ENCODE results near the gene LHX5.

DNA sequence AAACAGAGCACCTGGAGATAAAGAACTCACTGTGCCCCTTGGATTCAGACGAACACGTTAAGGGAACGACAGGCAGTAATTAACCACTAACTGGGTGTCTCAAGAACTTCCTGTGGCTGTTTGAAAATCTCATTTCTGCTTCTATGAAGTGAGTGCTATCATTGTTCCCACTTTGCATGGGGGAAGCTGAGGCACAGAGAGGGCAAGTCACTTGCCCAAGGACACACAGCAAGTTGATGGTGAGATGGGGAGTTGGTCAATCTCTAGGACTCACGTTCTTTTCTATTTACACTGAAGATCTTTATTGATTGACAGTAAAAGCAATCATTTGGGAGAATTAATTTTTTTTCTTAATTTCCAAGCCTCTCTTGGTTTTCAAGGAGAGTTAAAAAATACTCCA, 26.8 kb upstream of the LHX5 start:
- no peak for TF ChIP-seq RAD21 (IDR thresholded peaks at IDR 0.05)
- TF ChIP-seq YY1 (IDR thresholded peaks at IDR 0.05): no peak
- TF ChIP-seq, protein P1, sequence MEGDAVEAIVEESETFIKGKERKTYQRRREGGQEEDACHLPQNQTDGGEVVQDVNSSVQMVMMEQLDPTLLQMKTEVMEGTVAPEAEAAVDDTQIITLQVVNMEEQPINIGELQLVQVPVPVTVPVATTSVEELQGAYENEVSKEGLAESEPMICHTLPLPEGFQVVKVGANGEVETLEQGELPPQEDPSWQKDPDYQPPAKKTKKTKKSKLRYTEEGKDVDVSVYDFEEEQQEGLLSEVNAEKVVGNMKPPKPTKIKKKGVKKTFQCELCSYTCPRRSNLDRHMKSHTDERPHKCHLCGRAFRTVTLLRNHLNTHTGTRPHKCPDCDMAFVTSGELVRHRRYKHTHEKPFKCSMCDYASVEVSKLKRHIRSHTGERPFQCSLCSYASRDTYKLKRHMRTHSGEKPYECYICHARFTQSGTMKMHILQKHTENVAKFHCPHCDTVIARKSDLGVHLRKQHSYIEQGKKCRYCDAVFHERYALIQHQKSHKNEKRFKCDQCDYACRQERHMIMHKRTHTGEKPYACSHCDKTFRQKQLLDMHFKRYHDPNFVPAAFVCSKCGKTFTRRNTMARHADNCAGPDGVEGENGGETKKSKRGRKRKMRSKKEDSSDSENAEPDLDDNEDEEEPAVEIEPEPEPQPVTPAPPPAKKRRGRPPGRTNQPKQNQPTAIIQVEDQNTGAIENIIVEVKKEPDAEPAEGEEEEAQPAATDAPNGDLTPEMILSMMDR (IDR thresholded peaks at IDR 0.05; ENCODE audit: low read depth, low read length, missing input control): no peak
- no peak for TF ChIP-seq EGR1 (IDR thresholded peaks at IDR 0.05; ENCODE audit: low read depth in 2 of 2)
- TF ChIP-seq, protein P2, sequence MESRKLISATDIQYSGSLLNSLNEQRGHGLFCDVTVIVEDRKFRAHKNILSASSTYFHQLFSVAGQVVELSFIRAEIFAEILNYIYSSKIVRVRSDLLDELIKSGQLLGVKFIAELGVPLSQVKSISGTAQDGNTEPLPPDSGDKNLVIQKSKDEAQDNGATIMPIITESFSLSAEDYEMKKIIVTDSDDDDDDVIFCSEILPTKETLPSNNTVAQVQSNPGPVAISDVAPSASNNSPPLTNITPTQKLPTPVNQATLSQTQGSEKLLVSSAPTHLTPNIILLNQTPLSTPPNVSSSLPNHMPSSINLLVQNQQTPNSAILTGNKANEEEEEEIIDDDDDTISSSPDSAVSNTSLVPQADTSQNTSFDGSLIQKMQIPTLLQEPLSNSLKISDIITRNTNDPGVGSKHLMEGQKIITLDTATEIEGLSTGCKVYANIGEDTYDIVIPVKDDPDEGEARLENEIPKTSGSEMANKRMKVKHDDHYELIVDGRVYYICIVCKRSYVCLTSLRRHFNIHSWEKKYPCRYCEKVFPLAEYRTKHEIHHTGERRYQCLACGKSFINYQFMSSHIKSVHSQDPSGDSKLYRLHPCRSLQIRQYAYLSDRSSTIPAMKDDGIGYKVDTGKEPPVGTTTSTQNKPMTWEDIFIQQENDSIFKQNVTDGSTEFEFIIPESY (IDR thresholded peaks at IDR 0.05): no peak
